HG02571 (cell line): ENCODE measurements around the gene CACNG6.

Experiments
- ATAC-seq: cut with Tn5 transposase; IDR thresholded peaks from one replicate; pipeline ENCODE4 v1.9.1; 2021; ENCODE audit warnings: mild to moderate bottlenecking, moderate library complexity; ENCODE audit not compliant: unreplicated experiment

Gene CACNG6

DNA sequence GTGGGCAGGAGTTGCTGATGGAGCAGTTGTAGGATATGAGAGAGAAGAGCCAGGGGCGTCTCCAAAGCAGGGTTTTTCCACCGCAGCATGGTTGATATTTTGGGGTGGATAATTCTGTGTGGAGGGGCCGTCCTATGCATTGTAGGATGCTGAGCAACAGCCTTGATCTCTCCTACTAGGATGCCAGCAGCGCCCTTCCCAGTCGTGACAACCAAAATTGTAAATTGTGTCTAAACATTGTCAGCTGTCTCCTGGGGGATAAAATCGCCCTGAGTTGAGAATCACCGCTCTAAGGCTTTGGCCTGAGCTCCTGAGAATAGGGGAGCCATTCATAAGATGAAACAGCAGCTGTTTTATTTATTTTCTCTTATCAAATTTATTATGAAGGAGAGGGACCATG lies 24.5 kb upstream of the CACNG6 start:
- ATAC-seq, result no peak

DNA sequence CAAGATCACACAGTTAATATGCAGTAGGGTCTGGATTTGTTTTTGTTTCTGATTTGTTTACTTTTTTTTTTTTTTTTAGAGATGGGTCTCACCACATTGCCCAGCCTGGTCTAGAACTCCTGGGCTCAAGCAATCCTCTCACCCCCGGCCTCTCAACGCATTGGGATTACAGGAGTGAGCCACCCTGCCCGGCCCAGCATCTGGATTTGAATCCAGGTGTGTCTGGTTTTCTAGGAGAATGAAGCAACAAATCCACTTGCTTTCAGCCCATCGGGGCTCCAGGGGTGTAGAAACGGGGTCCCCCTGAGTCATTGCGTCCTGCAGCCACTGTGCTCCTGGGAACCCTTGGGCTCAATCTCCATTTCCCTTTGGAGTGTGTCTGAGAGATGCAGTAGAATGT lies 22.1 kb upstream of the CACNG6 start:
- ATAC-seq, result no peak

DNA sequence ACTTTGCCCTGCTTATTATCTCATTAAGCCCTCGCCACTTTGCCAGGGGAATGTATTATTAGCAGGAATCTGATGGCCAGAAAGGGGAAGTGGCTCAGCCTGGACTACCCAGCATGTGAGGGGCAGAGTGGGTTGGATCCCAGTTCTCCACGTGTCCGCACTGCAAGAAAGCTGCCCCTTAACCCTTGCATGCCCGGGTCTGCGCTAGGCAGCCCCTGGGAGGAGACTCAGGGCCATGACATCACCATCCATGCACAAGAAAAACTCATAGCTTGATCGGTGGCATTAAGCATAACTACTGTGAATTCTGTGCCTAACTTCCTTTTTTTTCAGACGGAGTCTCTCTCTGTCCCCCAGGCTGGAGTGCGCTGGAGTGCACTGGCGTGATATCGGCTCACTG lies 19.8 kb upstream of the CACNG6 start:
- no peak for ATAC-seq

DNA sequence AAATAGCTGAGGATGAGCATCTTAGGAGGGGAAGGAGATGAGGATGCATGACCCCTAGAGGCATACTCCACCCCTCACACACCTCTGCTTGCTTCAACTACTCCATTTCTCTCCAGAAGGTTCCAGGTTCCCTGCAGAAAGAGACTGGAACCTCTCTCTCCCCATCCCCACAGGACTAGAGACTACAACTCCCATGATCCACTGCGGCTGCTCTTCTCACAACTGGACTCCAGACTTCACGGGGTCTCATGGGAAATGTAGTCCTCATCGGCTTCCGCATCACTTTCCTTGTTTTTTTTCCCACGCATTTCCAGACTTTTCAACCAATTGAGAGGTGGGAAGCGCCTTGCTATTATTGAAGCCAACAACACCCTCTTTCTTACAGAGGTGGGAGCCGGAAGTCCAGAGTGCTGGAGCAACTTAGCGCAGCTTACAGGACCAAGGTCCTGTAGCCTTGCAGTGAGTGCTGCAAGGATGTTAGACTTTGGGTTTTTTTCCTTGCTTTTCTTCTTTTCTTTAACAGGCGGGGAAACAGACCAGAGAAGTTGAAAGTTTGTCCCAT lies 13.9 kb upstream of the CACNG6 start:
- no peak for ATAC-seq

DNA sequence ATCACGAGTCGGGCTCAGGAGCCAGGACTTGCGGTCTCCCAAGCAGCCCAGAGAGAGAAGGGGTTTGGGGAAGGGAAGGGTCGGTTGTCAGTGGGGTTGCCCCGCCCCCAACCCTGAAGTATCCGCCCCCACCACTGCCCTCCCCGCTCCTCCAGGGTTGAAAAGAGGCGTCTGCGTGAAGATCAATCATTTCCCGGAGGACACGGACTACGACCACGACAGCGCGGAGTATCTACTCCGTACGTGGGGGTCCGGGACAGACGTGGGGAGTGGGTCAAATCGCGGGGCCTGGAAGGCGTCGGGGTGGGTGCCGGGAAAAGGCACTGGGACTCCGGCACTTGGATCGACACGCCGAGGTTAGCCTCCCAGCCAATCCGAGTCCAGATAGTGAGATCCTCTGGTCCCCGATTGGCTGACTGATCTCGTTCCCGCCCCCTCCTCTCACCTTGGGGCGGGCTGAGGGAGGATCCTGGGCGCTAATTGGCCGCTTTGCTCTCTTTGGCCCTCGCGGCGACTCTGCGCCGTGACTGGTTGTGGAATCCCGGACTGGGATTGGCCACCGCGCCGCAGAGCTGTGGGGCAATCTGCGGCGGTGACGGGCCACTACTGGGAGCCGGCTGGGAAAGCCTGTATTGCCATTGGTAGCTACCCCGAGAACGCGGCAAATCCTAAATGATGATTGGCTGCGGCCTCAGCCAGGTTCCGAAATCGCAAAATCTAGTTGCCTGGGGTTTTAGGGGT lies 13.3 kb upstream of the CACNG6 start:
- no peak for ATAC-seq

DNA sequence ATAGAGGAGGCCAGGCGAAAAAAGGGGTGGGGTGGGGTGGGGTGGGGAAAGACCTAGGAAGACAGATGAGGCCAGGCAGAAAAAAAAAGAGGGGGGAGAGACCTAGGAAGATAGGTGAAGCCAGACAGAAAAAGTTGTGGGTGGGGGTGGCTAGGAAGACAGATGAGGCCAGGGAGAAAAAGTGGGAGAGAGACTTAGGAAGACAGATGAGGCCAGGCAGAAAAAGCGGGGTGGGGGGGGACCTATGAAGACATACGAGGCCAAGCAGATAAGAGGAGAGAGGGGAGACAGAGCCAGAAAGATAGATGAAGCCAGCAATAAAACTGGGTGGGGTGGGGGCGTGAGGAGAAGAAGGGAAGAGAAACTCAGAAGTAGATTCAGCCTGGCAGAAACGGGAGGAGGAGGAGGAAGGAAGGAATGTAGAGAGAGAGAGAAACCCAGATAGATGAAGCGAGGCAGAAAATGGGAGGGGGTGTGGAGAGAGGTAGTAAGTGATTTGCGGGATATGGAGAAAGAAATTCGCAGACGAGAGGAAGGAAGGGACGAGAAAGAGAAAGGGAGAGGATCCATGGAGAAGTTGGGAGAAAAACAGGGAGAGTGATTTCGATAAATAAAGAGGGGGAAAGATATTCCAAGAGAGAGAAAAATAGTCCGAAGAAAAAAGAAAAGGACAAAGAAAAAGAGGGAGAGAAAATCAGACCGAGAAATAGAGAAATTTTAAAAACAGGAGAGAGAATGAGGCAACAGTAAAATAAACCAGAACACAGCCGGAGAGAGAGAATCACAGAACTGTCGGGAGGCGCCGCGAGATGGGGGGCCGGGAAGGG lies 12.2 kb upstream of the CACNG6 start:
- ATAC-seq, result no peak

DNA sequence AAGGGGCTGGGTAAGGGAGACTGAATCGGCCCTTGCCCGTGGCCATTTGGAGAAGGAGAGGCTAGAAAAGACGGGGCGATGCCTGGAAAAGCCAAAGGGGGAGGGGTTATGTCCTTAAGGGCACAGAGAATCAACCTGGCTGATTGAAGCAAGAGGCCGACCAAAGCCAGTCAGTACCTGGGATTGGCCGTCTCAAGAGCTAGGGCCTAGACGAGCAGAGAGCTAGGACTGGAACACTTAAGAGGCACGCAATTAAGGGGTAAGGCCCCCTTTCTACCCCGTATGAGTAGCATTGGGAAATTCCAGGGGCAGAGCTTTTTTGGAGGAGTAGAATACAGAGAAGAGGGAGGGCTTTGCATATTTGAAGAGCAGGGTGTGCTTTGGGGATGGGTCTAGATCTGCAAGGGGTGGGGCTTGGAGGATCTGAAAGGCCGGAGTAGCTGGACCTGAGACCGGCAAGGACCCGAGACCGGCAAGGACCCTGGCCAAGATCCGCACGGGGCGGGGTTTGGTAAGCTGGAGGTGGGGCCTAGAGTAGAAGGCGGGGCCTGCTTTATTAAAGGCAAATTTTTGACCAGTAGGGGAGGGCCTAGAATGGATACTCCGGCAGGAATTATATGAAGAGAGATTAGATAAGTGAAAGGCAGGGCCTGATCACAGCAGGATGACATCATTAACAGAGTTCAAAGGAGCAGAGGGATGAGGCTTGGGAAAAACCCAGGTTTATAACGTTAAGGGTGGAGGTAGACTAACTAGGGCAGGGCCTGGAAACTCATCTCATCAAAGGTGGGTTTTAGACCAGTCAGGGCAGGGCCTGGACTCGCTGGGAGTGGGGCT lies 10.7 kb upstream of the CACNG6 start:
- no peak for ATAC-seq

DNA sequence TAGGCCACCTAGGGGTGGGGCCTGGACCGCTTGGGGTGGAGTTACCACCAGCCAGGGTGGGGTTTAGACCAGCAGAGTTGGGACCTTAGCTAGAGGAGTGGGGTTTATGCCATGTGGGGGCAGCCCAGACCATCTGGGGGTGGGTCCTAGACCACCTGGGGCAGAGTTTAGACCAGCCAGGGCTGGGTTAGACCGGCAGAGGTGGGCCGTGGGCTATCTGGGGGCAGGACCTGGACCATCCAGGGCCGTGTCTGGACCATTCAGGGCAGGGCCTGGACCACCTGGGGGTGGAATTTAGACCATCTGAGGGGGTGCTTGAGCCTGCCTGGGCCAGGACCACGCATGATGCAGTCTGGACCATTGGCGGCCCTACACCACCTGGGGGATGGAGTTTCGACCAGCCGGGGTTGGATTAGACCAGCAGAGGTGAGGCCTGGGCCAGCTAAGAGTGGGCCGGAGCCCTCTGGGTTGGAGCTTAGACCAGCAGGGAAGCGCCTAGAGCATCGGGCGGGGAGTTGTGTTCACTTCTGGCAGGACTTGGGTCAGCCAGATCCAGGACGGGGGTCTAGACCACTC lies 10.0 kb upstream of the CACNG6 start:
- no peak for ATAC-seq

DNA sequence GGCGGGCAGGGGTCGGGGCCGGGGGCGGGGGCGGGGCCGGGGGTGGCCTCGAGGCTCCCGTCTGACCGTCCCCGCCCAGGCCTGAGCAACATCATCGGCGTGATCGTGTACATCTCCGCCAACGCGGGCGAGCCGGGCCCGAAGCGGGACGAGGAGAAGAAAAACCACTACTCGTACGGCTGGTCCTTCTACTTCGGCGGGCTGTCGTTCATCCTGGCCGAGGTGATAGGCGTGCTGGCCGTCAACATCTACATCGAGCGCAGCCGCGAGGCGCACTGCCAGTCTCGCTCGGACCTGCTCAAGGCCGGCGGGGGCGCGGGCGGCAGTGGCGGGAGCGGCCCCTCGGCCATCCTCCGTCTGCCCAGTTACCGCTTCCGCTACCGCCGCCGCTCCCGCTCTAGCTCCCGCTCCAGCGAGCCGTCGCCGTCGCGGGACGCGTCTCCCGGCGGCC lies 9.4 kb upstream of the CACNG6 start:
- no peak for ATAC-seq

DNA sequence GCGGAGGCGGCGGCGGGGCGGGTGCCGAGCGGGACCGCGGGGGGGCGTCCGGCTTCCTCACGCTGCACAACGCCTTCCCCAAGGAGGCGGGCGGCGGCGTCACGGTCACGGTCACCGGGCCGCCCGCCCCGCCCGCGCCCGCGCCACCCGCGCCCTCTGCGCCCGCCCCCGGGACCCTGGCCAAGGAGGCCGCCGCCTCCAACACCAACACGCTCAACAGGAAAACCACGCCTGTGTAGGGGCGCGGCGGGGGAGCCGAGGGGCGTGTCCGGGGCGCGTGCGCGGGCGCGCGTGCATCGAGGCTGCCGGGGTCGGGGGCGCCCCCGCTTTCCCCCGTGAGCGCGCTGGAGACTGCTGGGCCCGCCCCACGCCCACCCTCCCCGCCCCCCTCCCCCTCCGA lies 8.8 kb upstream of the CACNG6 start:
- ATAC-seq, result no peak

DNA sequence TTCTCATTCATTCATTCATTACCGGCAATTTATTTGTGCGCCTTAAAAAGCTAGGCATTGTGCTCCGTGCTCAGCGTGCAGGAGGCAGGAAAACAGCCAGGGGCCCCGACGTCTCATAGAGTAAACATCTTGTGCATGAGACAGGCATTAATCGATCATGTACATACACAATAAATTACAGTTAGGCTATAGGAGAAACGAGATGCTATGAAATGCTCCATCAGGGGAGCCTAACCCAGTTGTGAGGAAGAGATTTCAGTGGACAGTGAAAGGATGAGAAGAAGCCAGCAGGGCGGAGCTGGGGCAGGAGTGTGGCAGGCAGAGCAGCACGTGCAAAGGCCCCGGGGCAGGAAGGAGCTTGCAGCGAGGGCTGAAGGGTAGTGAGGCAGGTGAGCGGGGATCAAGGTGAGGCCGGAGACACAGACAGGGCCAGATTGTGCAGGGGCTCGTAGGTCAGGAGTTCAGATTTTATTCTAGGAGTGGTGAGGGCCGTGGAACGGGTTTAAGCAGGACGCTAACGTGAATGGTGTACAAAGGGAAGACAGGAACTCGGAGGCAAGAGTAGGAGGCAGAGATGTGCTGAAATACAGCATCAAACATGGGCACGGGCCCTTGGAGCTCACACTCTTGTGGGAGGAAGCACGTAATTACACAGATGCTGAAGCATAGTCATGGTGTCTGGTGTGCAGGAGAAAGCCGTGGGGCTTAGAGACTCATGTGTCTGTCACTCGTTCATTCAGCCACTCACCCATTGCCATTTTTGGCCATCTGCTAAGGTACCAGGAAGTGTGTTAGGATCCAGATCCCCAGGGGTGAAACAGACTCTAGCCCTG lies 7.8 kb upstream of the CACNG6 start:
- no peak for ATAC-seq

DNA sequence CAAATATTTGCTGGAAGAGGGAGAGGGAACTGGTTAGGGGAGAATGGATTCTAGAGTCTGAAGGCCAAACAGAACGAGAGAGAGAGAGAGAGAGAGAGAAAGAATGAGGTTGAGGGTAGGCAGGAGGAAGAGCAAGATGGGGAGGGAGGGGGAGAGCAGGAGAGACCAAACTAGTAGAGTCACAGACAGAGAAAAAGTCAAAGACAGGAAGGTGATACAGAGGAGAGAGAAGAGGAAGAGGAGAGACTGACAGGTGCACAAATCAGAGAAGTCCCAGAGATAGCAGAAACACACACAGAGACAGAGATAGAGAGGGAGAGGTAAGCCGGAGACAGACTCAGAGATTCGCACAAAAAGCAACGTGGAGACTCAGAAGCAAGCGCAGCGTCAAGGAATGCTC lies 5.6 kb upstream of the CACNG6 start:
- ATAC-seq, result no peak

DNA sequence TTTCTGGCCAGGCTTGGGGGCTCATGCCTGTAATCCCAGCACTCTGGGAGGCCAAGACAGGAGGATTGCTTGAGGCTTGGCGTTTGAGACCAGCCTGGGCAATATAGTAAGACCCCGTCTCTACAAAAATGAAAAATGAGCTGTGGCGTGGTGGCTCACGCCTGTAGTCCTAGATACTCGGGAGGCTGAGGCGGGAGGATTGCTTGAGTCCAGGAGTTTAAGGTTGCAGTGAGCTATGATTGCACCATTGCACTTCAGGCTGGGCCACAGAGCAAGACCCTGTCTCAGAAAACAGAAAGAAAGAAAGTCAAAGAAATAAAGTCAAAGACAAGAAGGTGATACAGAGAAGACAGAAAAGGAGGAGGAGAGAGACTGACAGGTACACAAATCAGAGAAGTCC lies 2.5 kb upstream of the CACNG6 start:
- ATAC-seq, result no peak

DNA sequence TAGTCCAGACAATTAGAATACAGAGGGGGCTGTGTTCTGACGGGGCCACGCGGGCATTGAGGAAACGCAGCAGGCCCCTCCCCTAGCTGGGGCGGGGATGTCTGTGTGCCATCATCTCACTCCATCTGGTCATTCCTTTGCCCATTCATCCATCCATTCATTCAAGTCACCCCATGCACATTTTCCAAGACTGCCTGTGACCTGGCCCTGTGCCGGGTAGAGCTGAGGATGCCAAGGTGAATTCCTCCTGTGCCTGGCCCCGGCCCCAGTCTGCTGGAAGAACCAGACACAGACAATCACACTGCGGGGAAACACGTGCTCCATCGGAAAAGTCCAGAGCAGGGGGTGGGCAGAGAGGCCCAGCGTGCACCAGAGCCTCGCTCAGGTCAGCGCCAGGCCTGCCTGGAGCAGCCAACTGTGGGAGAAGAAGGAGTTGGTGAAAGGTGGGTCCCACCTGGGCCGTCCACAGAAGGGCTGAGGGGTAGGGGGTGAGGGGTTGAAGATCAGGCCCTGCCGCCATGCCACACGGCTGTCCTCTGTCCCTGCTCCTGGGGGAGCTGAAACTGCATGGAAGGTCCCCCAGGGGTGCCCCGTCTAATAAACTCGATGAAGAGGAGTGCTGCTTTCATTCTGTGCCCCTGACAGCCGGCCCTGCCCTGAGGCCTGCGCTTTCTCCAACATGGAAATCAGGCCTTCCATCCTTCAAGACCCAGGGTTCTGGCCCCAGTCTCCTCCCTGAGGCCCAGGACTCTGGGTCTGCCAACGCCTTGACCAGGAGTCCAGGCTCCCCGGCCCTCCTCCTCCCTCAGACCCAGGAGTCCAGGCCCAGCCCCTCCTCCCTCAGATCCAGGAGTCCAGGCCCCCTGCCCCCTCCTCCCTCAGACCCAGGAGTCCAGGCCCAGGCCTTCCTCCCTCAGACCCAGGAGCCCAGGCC lies 1.6 kb upstream of the CACNG6 start:
- ATAC-seq, result no peak

DNA sequence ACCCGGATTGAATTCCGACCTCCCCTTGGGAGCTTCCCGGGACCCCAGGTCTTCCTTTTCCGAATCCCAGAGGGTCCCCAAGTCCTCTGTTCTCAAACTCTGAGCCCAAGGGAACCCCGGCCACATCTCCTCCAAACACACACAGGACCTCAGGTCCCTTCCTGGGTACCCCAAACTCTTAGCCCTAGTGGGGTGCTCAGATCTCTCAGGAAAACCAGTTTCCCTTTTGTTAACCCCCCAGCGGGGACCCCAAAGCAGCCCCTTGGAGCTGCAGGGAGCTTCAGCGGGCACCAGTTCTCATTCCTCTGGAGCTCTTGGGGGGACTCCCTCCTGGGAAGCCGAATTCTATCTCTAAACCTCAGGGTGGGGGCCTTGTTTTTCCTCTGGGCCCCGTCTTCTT lies 774 bp downstream of the CACNG6 start:
- no peak for ATAC-seq

DNA sequence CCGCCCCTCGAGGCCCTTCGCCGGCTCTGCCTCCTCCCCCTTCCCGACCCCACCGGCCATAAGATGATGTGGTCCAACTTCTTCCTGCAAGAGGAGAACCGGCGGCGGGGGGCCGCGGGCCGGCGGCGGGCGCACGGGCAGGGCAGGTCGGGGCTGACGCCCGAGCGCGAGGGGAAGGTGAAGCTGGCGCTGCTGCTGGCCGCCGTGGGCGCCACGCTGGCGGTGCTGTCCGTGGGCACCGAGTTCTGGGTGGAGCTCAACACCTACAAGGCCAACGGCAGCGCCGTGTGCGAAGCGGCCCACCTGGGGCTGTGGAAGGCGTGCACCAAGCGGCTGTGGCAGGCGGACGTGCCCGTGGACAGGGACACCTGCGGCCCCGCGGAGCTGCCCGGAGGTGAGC lies 1.4 kb downstream of the CACNG6 start:
- ATAC-seq, result no peak

DNA sequence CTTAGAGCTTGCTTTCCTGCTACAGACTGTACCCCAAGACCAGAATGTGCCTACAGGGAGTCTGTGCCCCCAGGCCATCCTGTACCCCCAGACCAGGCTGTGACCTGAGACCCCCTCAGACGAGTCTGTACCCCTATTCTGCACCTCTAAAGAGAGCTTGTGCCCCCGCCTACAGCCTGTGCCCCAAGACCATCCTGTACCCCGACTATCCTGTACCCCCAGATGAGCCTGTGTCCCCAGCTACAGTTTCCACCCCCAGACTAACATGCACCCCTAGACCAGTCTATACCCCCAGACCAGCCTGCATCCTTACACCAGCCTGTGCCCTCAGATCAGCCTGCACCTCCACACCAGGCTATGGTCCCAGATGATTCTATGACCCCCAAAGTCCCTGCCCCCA lies 2.0 kb downstream of the CACNG6 start:
- ATAC-seq, result no peak

DNA sequence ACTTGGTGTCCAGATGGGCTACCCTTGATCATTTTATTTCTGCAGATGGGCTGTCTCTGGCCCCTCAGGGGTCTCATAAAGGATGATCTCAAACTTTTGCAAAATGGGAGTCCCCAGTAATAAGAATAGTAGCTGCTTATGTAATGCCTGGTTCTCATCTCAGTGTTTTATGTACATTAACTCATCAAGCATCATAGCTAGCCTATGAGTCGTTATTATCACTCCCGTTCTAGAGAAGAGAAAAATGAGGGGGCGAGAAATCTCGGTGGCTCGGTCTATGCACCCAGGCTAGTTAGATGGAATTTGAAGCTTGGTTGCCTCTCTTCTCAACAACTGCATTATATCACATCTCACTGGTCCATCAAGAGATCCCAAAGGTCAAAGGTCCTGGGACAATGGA lies 3.4 kb downstream of the CACNG6 start:
- no peak for ATAC-seq

DNA sequence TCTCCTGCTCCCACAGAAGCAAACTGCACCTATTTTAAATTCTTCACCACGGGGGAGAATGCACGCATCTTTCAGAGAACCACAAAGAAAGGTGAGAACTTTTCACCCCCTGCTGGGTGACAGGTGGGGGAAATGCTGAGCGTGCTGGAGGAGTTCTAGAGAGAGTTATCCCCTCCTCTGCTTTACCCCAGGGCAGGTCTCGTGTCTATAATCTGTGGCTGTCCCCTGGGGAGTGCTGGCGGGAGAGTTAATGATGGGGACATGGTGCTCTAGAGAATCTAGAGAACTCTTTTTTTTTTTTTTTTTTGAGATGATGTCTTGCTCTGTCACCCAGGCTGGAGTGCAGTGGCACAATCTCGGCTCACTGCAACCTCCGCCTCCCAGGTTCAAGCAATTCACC lies 6.8 kb downstream of the CACNG6 start:
- no peak for ATAC-seq
